Measurements from ENCODE around the gene HSD17B1. TPM values are rescaled to one million over a fixed set of nuclear protein-coding genes. Genes with fewer than 3 reads are reported as not detected.

The HSD17B1 gene
- total and polyA plus RNA-seq, 2 donors from 2014 or later, result 0.31 to 3.3 TPM

GRCh38 chr17:42518046-42518754, 34.5 kb upstream of the HSD17B1 start:
- no peak for TF ChIP-seq CTCF (IDR thresholded peaks at IDR 0.05; ENCODE audit: borderline replicate concordance, extremely low read depth, insufficient read depth)
- DNase-seq, result peak in 2 of 5 donors; percentile 66 to 90
- Histone ChIP-seq H3K9me3 (ENCODE audit: control insufficient read depth in 2 of 3, insufficient read depth in 1 of 3, low read length in 3 of 3) (no peaks in the 10 kb centered on the region), H3K27me3 (ENCODE audit: control insufficient read depth, insufficient read depth, low read length) (no peaks in the 10 kb centered on the region), H3K36me3 (ENCODE audit: control insufficient read depth in 2 of 3, insufficient read depth in 3 of 3, low read length in 3 of 3) (peaks cover 2 to 39% (median 13%) of the 10 kb centered on the region in 3 donors), H3K4me3 (ENCODE audit: low read length in 3 of 3) (peak overlapping the region in 1 of 3 donors; percentile 10), H3K9ac (ENCODE audit: low read length in 3 of 3) (peak overlapping the region in 1 of 3 donors; percentile 70), H3K4me1 (ENCODE audit: control insufficient read depth in 2 of 3, insufficient read depth in 2 of 3, low read depth in 1 of 3, low read length in 3 of 3) (peaks cover 19 to 74% (median 56%) of the 10 kb centered on the region in 3 donors), H3K27ac (ENCODE audit: low read depth in 2 of 2, low read length in 2 of 2) (peak overlapping the region; percentile 91 to 96)
- intact Hi-C loops (cut with DNase I), result loop anchor here (10.0 kb wide), 1 partner anchor 93 kb away; the partner anchor contains the start of gene CAVIN1
- FAIRE-seq, result no peak

DNA sequence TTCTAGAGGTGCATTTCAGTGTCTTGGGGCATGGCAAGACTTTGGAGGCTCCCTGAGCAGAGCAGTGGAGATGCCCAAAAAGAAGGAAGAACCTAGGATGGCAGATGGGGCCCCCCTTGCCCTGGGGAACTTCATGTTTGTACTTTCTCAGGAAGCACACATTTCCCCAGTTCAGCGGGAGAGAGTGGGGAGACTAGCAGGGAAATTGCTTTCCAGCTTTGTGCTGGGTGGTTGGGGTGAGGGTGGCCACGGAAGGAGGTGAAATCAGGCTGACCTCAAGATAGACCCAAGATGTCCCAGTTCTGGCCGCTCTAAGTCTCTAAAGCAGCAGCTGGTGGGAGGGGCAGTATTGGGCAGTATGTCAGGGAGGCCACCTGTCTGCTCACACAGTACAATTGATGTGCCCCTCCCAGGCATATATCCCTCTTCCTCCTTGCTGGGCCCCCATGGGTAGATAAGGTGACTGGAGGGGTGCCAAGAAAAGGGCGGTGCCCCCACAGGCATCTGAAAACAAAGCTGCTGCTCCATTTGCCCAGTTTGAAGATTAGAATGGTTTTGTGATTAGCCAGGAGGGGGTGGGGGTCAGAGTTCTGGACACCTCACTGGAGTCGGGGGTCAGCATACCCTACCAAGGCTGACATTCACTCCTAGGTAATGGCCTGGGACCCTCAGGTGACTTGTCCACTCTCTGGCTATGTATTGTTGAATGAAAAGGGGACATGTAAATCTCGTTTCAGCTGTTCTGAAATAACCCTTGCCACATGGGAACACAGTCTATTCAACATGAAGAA, 33.8 kb upstream of the HSD17B1 start:
- Histone ChIP-seq H3K27me3 (ENCODE audit: control insufficient read depth, insufficient read depth, low read length) (no peaks in the 10 kb centered on the region), H3K36me3 (ENCODE audit: control insufficient read depth in 2 of 3, insufficient read depth in 3 of 3, low read length in 3 of 3) (peaks cover 2 to 37% (median 13%) of the 10 kb centered on the region in 3 donors), H3K9me3 (ENCODE audit: control insufficient read depth in 2 of 3, insufficient read depth in 1 of 3, low read length in 3 of 3) (no peaks in the 10 kb centered on the region), H3K27ac (ENCODE audit: low read depth in 2 of 2, low read length in 2 of 2) (peak overlapping the region; percentile 91 to 96), H3K4me1 (ENCODE audit: control insufficient read depth in 2 of 3, insufficient read depth in 2 of 3, low read depth in 1 of 3, low read length in 3 of 3) (peaks cover 19 to 68% (median 51%) of the 10 kb centered on the region in 3 donors), H3K4me3 (ENCODE audit: low read length in 3 of 3) (no peak overlapping the region), H3K9ac (ENCODE audit: low read length in 3 of 3) (peak overlapping the region in 2 of 3 donors; percentile 49 to 70)
- DNase-seq (peak in 1 of 5 donors; percentile 55), FAIRE-seq (no peak)
- TF ChIP-seq CTCF (IDR thresholded peaks at IDR 0.05; ENCODE audit: borderline replicate concordance, extremely low read depth, insufficient read depth), result no peak
- intact Hi-C loops (cut with DNase I), result loop anchor here (10.0 kb wide), 1 partner anchor 94 kb away; the partner anchor contains the start of gene CAVIN1

DNA sequence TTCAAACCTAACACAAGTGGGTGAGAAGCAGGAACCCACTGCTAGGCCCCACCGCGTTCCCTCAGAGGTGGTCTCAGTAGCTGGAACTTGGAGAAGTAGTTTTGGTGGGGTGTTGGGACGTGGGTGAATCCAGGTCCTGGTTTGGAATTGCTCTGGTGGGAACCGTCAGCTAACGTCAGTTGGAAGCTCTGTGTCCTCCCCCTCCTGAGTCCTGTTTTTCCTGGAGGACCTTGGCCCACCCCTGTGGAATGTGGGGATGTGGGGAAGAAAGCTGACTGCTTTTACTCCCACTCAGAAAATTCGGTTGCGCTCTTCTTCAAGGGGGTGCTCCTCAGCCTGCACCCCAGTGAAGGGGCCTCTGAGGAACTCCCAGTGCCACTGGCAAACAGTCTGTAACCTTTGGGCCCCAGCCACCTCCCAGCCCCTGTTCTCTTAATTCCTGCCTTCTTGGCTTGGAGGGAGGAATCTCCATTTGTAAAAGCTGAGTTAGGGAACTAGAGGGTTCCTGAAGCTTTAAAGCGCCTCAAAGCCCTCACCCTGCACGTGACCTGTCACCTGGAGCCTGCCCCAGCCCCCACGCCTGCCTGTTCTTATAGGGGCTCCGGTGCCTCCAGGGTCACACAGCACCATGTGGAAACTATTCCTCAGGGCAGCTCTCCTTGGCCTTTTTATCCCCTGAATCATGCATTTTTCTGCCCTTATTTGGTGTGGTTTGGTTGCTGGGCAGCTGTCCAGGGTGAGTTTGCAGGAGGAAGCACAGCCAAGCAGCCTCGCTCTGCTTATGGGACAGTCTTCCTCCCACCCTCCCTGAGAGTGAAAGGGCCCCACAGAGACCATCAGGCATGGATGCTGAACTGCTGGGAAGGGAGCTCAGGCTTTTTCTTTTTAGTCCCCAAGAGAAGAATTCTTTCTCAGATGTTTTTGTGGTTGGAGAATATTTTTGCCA, 32.9 kb upstream of the HSD17B1 start:
- TF ChIP-seq CTCF (IDR thresholded peaks at IDR 0.05; ENCODE audit: borderline replicate concordance, extremely low read depth, insufficient read depth), result peak; percentile 2
- Histone ChIP-seq H3K9me3 (ENCODE audit: control insufficient read depth in 2 of 3, insufficient read depth in 1 of 3, low read length in 3 of 3) (no peaks in the 10 kb centered on the region), H3K9ac (ENCODE audit: low read length in 3 of 3) (peak overlapping the region in 2 of 3 donors; percentile 25 to 70), H3K27me3 (ENCODE audit: control insufficient read depth, insufficient read depth, low read length) (no peaks in the 10 kb centered on the region), H3K36me3 (ENCODE audit: control insufficient read depth in 2 of 3, insufficient read depth in 3 of 3, low read length in 3 of 3) (peaks cover 0 to 28% (median 10%) of the 10 kb centered on the region in 3 donors), H3K4me1 (ENCODE audit: control insufficient read depth in 2 of 3, insufficient read depth in 2 of 3, low read depth in 1 of 3, low read length in 3 of 3) (peaks cover 19 to 67% (median 51%) of the 10 kb centered on the region in 3 donors), H3K4me3 (ENCODE audit: low read length in 3 of 3) (no peak overlapping the region), H3K27ac (ENCODE audit: low read depth in 2 of 2, low read length in 2 of 2) (peak overlapping the region; percentile 91 to 96)
- DNase-seq (peak; percentile 77 to 97 (median 92)), FAIRE-seq (no peak)
- intact Hi-C loops (cut with DNase I), result loop anchor here (10.0 kb wide), 1 partner anchor 95 kb away; the partner anchor contains the start of gene CAVIN1
